Measurements from ENCODE around the gene BCORL1. TPM values are rescaled to one million over a fixed set of nuclear protein-coding genes. Genes with fewer than 3 reads are reported as not detected.

BCORL1 gene
- total RNA-seq, 3 donors from 2014 or later (not counting 1 experiment from before 2014, with no cell fraction given) = 6.5 to 10.5 (median 9.9) TPM

GRCh38 chrX:129957241-129958082 is 25.0 kb upstream of the BCORL1 start:
- Mint-ChIP-seq H3K36me3 (no peaks in the 10 kb centered on the region), H3K9me3 (peaks cover 2 to 3% of the 10 kb centered on the region in 2 donors), H3K27me3 (ENCODE audit: low read depth in 2 of 2) (peaks cover 0 to 3% of the 10 kb centered on the region in 2 donors), H3K27ac (peak overlapping the region in 1 of 2 donors; percentile 70), H3K4me3 (peak overlapping the region; percentile 56), H3K4me1 (peaks cover 23 to 28% of the 10 kb centered on the region in 2 donors)
- Histone ChIP-seq H3K4me3 (ENCODE audit: low read length) (peak overlapping the region; percentile 49), H3K4me1 (ENCODE audit: control insufficient read depth, insufficient read depth, low read length) (peaks cover 38% of the 10 kb centered on the region), H3K27ac (ENCODE audit: low read length) (peak overlapping the region; percentile 72), H3K9me3 (ENCODE audit: control insufficient read depth, insufficient read depth, low read length) (no peaks in the 10 kb centered on the region), H3K27me3 (ENCODE audit: control insufficient read depth, insufficient read depth, low read length) (no peaks in the 10 kb centered on the region), H3K36me3 (ENCODE audit: control insufficient read depth, insufficient read depth, low read length) (no peaks in the 10 kb centered on the region)
- WGBS (ENCODE audit: insufficient coverage) = 9% methylated on average over 49 of the region's 56 CpGs
- ATAC-seq (peak; percentile 47 to 79 (median 53)), DNase-seq (peak in 1 of 2 donors; percentile 54)
- TF ChIP-seq, protein P1, sequence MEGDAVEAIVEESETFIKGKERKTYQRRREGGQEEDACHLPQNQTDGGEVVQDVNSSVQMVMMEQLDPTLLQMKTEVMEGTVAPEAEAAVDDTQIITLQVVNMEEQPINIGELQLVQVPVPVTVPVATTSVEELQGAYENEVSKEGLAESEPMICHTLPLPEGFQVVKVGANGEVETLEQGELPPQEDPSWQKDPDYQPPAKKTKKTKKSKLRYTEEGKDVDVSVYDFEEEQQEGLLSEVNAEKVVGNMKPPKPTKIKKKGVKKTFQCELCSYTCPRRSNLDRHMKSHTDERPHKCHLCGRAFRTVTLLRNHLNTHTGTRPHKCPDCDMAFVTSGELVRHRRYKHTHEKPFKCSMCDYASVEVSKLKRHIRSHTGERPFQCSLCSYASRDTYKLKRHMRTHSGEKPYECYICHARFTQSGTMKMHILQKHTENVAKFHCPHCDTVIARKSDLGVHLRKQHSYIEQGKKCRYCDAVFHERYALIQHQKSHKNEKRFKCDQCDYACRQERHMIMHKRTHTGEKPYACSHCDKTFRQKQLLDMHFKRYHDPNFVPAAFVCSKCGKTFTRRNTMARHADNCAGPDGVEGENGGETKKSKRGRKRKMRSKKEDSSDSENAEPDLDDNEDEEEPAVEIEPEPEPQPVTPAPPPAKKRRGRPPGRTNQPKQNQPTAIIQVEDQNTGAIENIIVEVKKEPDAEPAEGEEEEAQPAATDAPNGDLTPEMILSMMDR (IDR thresholded peaks at IDR 0.05) = no peak
- intact Hi-C loops (cut with micrococcal nuclease) = no loop called here

- Histone ChIP-seq H3K4me1 (ENCODE audit: control insufficient read depth, insufficient read depth, low read length) (peaks cover 36% of the 10 kb centered on the region), H3K36me3 (ENCODE audit: control insufficient read depth, insufficient read depth, low read length) (no peaks in the 10 kb centered on the region), H3K4me3 (ENCODE audit: low read length) (peak overlapping the region; percentile 49), H3K27me3 (ENCODE audit: control insufficient read depth, insufficient read depth, low read length) (no peaks in the 10 kb centered on the region), H3K9me3 (ENCODE audit: control insufficient read depth, insufficient read depth, low read length) (no peaks in the 10 kb centered on the region), H3K27ac (ENCODE audit: low read length) (peak overlapping the region; percentile 72)
- no peaks in the 10 kb centered on the region for H3K27me3 Mint-ChIP-seq (ENCODE audit: low read depth in 2 of 2)
- WGBS (ENCODE audit: insufficient coverage) = 81% methylated on average over 3 of the region's 7 CpGs
- peak overlapping the region; percentile 2 to 70 for H3K27ac Mint-ChIP-seq
- H3K36me3 Mint-ChIP-seq = no peaks in the 10 kb centered on the region
- intact Hi-C loops (cut with micrococcal nuclease) = no loop called here
- DNase-seq (no peak), ATAC-seq (no peak)
- H3K4me1 Mint-ChIP-seq = peaks cover 18 to 23% of the 10 kb centered on the region in 2 donors
- H3K4me3 Mint-ChIP-seq = peak overlapping the region; percentile 56
- TF ChIP-seq, protein P1 (IDR thresholded peaks at IDR 0.05) = no peak
- no peaks in the 10 kb centered on the region for H3K9me3 Mint-ChIP-seq
Observed at GRCh38 chrX:129958083-129958465, 24.4 kb upstream of the BCORL1 start.

DNA sequence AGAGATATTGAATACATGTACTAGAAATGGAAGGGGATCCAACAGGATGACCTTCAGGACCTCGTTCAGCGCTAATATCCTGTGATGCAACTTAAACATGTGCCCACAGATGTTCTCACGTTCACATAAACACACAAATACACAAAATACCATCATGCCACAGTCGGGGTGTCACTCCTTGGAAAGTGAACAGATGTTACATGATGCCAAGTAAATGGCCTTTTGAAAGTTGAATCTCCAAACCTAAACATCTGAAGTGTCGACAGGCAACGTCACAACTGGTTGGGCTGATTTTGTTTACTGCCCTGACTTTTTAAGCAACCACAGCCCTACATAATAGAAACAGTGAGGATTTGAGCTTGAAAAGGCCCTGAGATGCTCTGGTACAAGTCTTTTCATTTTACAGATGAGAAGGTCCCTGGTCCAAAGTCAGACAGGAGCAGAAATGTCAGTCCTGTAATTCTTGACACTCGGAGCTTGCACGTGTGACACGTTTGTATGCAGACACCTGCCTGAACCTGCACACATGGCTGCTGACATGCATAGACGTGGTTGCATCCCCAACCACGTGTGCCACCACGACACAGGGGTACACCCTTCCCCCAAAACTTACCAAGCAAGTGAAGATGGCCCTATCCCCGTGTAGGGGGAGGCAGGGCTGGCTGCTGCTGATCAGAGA is 23.5 kb upstream of the BCORL1 start:
- Mint-ChIP-seq H3K4me1 (peaks cover 18 to 23% of the 10 kb centered on the region in 2 donors), H3K27ac (peak overlapping the region in 1 of 2 donors; percentile 2), H3K36me3 (no peaks in the 10 kb centered on the region), H3K9me3 (no peaks in the 10 kb centered on the region), H3K4me3 (peak overlapping the region; percentile 56), H3K27me3 (ENCODE audit: low read depth in 2 of 2) (no peaks in the 10 kb centered on the region)
- no peaks in the 10 kb centered on the region for H3K27me3 ChIP-seq (ENCODE audit: control insufficient read depth, insufficient read depth, low read length)
- H3K4me3 ChIP-seq (ENCODE audit: low read length) = no peak overlapping the region
- intact Hi-C loops (cut with micrococcal nuclease) = no loop called here
- H3K4me1 ChIP-seq (ENCODE audit: control insufficient read depth, insufficient read depth, low read length) = peaks cover 31% of the 10 kb centered on the region
- no peaks in the 10 kb centered on the region for H3K36me3 ChIP-seq (ENCODE audit: control insufficient read depth, insufficient read depth, low read length)
- TF ChIP-seq, protein P1 (IDR thresholded peaks at IDR 0.05) = no peak
- no peak overlapping the region for H3K27ac ChIP-seq (ENCODE audit: low read length)
- H3K9me3 ChIP-seq (ENCODE audit: control insufficient read depth, insufficient read depth, low read length) = no peaks in the 10 kb centered on the region
- DNase-seq (peak in 1 of 2 donors; percentile 17), ATAC-seq (no peak)
- 65% methylated on average over 7 of the region's 13 CpGs for whole genome bisulfite sequencing (ENCODE audit: insufficient coverage)
